SW480 (cell line): ENCODE data around the gene SLC50A1.
A peak's percentile ranks its signal among the peaks of the same experiment; 100 is the strongest.

Experiments
- DNase-seq: peaks from one replicate; pipeline ENCODE4 v3.0.0-alpha.2; 2016; ENCODE audit warnings: low spot score

SLC50A1 gene, protein sequence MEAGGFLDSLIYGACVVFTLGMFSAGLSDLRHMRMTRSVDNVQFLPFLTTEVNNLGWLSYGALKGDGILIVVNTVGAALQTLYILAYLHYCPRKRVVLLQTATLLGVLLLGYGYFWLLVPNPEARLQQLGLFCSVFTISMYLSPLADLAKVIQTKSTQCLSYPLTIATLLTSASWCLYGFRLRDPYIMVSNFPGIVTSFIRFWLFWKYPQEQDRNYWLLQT

DNA sequence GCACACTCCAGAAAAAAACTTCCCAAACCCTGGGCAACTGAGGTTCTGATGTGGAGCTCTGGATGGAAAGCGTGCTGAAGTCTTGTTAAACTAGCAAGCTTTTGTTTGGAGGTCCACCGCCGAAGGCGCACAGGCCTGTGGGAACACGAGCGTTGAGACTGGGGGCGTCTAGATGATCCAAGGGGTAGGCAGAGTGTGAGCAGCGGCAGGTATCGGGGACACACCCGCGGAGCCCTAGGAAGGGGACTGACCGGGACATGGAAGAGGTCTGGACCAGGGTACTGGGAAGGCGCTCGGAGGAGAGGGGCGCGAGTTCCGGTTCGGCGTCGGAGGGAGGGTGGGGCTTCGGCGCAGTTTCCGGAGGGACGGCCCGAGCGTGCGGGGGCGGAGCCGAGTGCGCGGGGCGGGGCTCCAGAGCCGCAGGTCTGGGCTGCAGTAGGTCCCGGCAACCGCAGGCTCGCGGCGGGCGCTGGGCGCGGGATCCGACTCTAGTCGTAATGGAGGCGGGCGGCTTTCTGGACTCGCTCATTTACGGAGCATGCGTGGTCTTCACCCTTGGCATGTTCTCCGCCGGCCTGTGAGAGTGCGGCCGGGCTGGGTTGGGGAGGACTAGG, at the start of gene SLC50A1:
Gene SLC50A1 (plus strand): TSS at position 438 of the 614 bp plus-strand sequence. CDS start 60 bp downstream, at position 498.
- peak; percentile 92 for DNase-seq

- DNase-seq: peak; percentile 59
Observed at GRCh38 chr1:155086128-155086741, 49.4 kb upstream of the SLC50A1 start.

GRCh38 chr1:155086856-155087535, 48.7 kb upstream of the SLC50A1 start:
- no peak for DNase-seq

- DNase-seq: peak; percentile 57
Observed at GRCh38 chr1:155091071-155092051, 44.3 kb upstream of the SLC50A1 start.

- DNase-seq: no peak
Observed at GRCh38 chr1:155092131-155092530, 43.5 kb upstream of the SLC50A1 start.

DNA sequence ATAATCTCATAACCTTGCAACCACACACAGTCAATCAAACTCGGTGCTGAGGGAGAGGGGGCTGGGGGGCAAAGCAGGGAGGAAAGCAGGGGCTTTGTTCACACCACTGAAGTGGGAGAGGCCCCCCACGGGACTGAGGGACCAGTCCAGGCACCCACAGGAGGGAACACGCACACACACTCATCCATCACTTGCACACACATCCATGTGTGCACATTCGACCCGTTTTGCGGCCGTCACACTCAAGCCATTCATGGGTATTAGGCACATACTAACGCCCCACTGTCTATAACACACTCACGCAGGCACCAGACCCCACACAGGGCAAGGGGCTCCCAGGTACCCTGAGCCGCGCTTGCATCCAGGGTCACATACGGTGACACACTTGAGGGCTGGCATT, 43.0 kb upstream of the SLC50A1 start:
- DNase-seq: no peak

- peak; percentile 79 for DNase-seq
Observed at GRCh38 chr1:155093911-155094621, 41.6 kb upstream of the SLC50A1 start.

DNA sequence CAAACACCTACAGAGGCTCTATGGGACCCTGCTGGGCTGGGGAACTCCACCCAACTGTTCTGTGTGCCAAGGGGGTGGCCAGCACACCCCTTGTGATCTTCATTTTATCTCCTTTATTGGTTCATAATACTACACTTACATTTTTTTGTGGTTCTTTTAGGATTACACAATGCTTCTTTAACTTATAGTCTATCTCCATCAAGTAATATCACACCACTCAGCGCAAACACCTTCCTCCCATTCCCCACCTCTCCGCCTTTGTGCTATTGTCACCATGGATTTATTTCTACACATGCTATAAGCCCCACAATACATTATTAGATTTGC, 41.1 kb upstream of the SLC50A1 start:
- no peak for DNase-seq

- DNase-seq: no peak
Observed at GRCh38 chr1:155099331-155099730, 36.3 kb upstream of the SLC50A1 start.

DNA sequence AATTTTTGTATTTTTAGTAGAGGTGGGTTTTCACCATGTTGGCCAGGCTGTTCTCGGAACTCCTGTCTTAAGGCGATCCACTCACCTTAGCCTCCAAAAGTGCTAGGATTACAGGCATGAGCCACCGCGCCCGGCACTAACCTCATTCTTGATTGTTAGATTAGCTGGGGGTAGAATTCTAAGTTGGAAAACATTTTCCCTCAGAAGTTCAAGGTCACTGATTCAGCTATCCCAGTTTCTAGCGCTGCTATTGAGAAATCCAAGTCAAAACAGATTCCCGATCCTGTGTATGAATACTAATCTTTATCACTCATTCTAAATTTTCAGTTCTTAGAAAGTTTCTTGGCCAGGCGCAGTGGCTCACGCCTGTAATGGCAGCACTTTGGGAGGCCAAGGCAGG, 32.3 kb upstream of the SLC50A1 start:
- no peak for DNase-seq

DNA sequence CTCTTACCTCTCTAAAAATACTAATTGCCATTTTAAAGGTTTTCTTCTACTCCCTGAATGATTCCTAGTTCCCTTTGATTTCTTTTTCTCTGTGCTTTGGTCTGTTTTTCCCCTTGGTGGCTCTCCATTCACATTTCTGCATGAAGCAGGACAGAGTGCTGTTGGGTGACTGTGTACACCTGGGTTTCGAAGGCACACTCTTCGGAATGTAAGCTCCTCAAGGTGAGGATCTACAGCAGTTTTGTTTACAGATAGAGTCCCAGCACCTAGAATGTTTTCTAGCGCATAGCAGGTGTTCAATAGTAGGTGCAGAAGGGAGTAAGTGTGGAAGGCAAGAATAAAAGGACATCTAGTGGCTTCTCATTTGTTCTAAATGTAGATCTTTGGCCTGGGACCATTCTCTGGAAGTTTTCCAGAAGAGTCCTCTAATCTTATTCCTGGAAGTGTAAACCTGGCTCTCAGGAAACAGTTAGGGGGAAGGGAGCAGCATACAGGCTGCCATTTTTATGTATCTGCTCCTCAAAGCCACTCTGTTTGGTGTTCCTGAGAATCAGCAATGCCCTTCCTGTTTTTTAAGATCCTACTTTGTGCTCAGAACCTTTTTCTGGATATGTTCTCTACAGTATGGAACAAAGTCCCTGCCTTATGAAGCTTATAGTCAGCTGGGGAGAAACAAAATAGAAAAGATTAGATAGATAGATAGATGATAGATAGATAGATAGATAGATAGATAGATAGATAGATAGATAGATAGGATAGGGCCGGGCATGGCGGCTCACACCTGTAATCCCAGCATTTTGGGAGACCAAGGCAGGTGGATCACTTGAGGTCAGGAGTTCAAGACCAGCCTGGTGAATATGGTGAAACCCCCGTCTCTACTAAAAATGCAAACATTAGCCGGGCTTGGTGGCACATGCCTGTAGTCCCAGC, 30.8 kb upstream of the SLC50A1 start:
- DNase-seq: no peak

DNA sequence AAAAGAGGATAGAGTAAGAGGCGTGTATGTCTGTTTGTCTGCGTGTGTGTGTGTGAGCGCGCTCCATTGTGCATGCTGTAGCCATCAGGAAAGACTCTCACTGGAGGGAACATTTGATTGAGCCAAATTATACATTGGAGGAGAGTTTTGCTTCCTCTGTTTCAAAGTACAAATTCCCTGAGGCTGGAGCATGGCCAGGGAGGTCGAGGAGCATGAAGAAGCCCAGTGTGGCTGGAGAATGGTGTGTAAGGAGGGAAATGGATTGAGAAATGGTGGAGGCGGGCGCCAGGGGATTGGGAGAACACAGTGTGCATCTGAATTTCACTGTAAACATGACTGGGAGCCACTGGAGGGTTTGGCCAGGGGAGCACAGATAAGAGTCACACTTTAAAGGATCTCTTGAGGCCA, 30.0 kb upstream of the SLC50A1 start:
- DNase-seq: no peak

GRCh38 chr1:155106862-155107261, 28.8 kb upstream of the SLC50A1 start:
- no peak for DNase-seq

- DNase-seq: no peak
Observed at GRCh38 chr1:155107309-155108264, 28.1 kb upstream of the SLC50A1 start.

- DNase-seq: no peak
Observed at GRCh38 chr1:155108296-155108695, 27.4 kb upstream of the SLC50A1 start.

GRCh38 chr1:155110381-155110780, 25.3 kb upstream of the SLC50A1 start:
- no peak for DNase-seq

DNA sequence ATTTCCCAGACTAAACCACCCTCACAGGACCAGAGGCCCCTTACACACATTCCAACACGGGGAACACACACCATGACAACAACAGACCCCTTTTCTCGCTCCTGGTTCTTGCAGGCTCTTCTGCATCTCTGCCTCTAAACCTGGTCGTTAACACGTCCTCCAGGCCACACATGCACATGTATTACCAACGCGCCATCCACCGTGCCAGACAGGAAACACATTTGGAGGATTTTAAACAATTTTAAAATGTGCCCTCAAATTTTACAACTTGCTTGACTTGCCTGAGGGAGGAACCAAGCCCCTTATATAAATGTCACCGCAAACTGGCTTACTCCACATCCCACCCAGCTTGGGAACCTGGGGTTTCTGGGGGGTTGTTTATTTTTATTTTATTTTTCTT, 24.8 kb upstream of the SLC50A1 start:
- no peak for DNase-seq

DNA sequence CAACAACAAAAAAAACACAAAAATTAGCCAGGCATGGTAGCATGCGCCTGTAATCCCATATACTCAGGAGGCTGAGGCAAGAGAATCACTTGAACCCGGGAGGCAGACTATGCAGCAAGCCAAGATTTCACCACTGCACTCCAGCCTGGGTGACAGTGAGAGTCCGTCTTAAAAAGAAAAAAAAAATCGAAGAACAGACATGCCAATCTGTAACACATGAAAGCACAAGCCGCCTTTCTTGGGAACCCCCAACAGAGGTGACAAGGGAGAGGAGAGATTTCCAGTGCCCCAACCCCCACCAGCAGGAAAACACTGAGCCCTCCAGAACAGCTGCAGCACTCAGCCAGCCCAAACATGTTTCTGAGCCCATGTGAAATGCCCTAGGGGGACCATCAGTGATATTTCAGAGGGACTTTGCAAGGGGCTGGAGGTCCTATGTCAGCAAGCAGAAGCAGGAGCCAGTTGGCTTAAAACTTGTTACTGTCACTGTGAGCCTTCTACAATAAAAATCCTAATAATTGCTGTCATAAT, 22.1 kb upstream of the SLC50A1 start:
- no peak for DNase-seq
